Large intestine (tissue), 3 donors: ENCODE results near the gene CCL15. TPM values are rescaled to one million over a fixed set of nuclear protein-coding genes. Genes with fewer than 3 reads are reported as not detected.

Experiments
- DNase-seq, 2 donors: peaks; one replicate each; pipeline versions ENCODE4 v3.0.0 to v3.0.0-alpha.2; 2013
- H3K27ac ChIP-seq: one replicate; pipeline ENCODE4 v1.5.1; 2013; ENCODE audit warnings: low read length
- H3K27me3 ChIP-seq: 2 replicates; pipeline ENCODE4 v1.6.1; 2013; ENCODE audit warnings: low read length; ENCODE audit not compliant: control insufficient read depth, insufficient read depth
- H3K36me3 ChIP-seq: 2 replicates; pipeline ENCODE4 v1.6.1; 2013; ENCODE audit warnings: low read length; ENCODE audit not compliant: control insufficient read depth, insufficient read depth
- H3K4me1 ChIP-seq: one replicate; pipeline ENCODE4 v1.6.1; 2013; ENCODE audit warnings: low read length; ENCODE audit not compliant: control insufficient read depth, insufficient read depth
- H3K4me3 ChIP-seq: one replicate; pipeline ENCODE4 v1.5.1; 2013; ENCODE audit warnings: low read length
- H3K9me3 ChIP-seq: one replicate; pipeline ENCODE4 v1.6.1; 2013; ENCODE audit warnings: mild to moderate bottlenecking, low read depth, low read length, moderate library complexity; ENCODE audit not compliant: control insufficient read depth
- WGBS: methylation state at CpG from one replicate; pipeline ENCODE4 v1.1.5; 2013; ENCODE audit warnings: low lambda C conversion rate; ENCODE audit not compliant: insufficient coverage; 5-methylcytosine and 5-hydroxymethylcytosine counted together
- polyA plus RNA-seq: library from polyadenylated mRNA; unstranded; fragments of 120-200 nt; gene quantifications from one replicate; pipeline ENCODE4 v1.2.1, GENCODE V29; 2013

The CCL15 gene
- polyA plus RNA-seq, 1 donor = 36.8 TPM

GRCh38 chr17:35953720-35954119 is 47.6 kb downstream of the CCL15 start:
- Histone ChIP-seq H3K36me3 (no peaks in the 10 kb centered on the region), H3K27ac (no peak overlapping the region), H3K4me1 (no peaks in the 10 kb centered on the region), H3K9me3 (no peaks in the 10 kb centered on the region), H3K4me3 (no peak overlapping the region), H3K27me3 (no peaks in the 10 kb centered on the region)
- no peak for DNase-seq
- WGBS = no CpG with 5 or more reads among the region's 7 CpGs

GRCh38 chr17:35949401-35949800 is 52.0 kb downstream of the CCL15 start:
- WGBS = no CpG with 5 or more reads among the region's 3 CpGs
- Histone ChIP-seq H3K4me3 (no peak overlapping the region), H3K27me3 (no peaks in the 10 kb centered on the region), H3K4me1 (peaks cover 2% of the 10 kb centered on the region), H3K27ac (no peak overlapping the region), H3K9me3 (no peaks in the 10 kb centered on the region), H3K36me3 (no peaks in the 10 kb centered on the region)
- DNase-seq = no peak

DNA sequence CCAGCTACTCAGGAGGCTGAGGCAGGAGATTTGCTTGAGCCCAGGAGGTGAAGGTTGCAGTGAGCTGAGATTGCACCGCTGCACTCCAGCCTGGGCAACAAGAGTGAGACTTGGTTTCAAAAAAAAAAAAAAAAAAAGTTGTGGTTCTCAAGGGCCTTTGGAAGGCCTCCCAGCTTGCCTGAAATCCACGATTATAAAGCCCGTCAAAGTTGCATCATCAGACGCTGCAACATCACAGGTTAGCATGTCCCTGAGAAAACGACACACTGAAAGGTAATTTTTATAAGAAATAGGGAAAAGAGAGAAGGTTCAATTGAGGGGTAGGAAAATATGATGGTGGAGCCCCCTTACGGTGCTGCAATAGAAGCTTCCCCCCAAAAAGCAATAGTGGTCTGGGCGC is 53.3 kb downstream of the CCL15 start:
- H3K27me3 ChIP-seq = no peaks in the 10 kb centered on the region
- H3K36me3 ChIP-seq = no peaks in the 10 kb centered on the region
- no peak overlapping the region for H3K27ac ChIP-seq
- peaks cover 9% of the 10 kb centered on the region for H3K4me1 ChIP-seq
- WGBS = 88% methylated on average over 4 of the region's 7 CpGs
- no peak for DNase-seq
- no peaks in the 10 kb centered on the region for H3K9me3 ChIP-seq
- no peak overlapping the region for H3K4me3 ChIP-seq

Other genes with a start within 250 kb of the CCL15 start
- gene GAS2L2, start 248.3 kb downstream of the CCL15 start, polyA plus RNA-seq = 0.13 TPM
- gene C17orf50, start 240.7 kb downstream of the CCL15 start, polyA plus RNA-seq = 0.04 TPM
- 7.5 TPM for gene MMP28, start 205.9 kb downstream of the CCL15 start, polyA plus RNA-seq
- gene TAF15, start 192.1 kb downstream of the CCL15 start, polyA plus RNA-seq = 177 TPM
- gene HEATR9, start 132.7 kb downstream of the CCL15 start, polyA plus RNA-seq = 0.03 TPM
- 8.3 TPM for gene CCL5, start 121.2 kb downstream of the CCL15 start, polyA plus RNA-seq
- gene RDM1, start 70.8 kb downstream of the CCL15 start, polyA plus RNA-seq = 5.6 TPM
- gene LYZL6, start 57.8 kb downstream of the CCL15 start, polyA plus RNA-seq = not detected
- 0.19 TPM for gene CCL16, start 20.1 kb downstream of the CCL15 start, polyA plus RNA-seq
- gene CCL14, start 14.8 kb downstream of the CCL15 start, polyA plus RNA-seq = 6.8 TPM
- gene CCL23, start 16.4 kb upstream of the CCL15 start, polyA plus RNA-seq = 1.2 TPM
- 0.28 TPM for gene CCL18, start 62.7 kb upstream of the CCL15 start, polyA plus RNA-seq
- 11.7 TPM for gene CCL3, start 88.6 kb upstream of the CCL15 start, polyA plus RNA-seq
- 6.9 TPM for gene CCL4, start 102.3 kb upstream of the CCL15 start, polyA plus RNA-seq
- 7.1 TPM for gene TBC1D3B, start 175.1 kb upstream of the CCL15 start, polyA plus RNA-seq
- gene CCL3L1, start 195.2 kb upstream of the CCL15 start, polyA plus RNA-seq = 5.1 TPM
- 6.9 TPM for gene CCL4L2, start 209.5 kb upstream of the CCL15 start, polyA plus RNA-seq